HEK293T (cell line): ENCODE data around the gene PPM1N.

Experiments
- ARNT ChIP-seq: fragments of 450-650 bp; IDR thresholded peaks from 2 replicates; pipeline ENCODE4 v1.6.1; 2017; ENCODE audit warnings: mild to moderate bottlenecking
- BHLHE40 ChIP-seq: fragments of 450-650 bp; IDR thresholded peaks from 2 replicates; pipeline ENCODE4 v1.6.1; 2016; ENCODE audit warnings: mild to moderate bottlenecking, moderate library complexity, borderline replicate concordance
- CTBP1 ChIP-seq: fragments of 450-650 bp; IDR thresholded peaks from 2 replicates; pipeline ENCODE4 v1.6.1; 2016; ENCODE audit warnings: borderline replicate concordance
- FOXA1 ChIP-seq: fragments of 450-650 bp; IDR thresholded peaks from 2 replicates; pipeline ENCODE4 v1.6.1; 2016; ENCODE audit warnings: mild to moderate bottlenecking
- FOXK2 ChIP-seq: fragments of 450-650 bp; IDR thresholded peaks from 2 replicates; pipeline ENCODE4 v1.6.1; 2016; ENCODE audit warnings: mild to moderate bottlenecking
- FOXM1 ChIP-seq: fragments of 450-650 bp; IDR thresholded peaks from 2 replicates; pipeline ENCODE4 v1.6.1; 2017; ENCODE audit warnings: mild to moderate bottlenecking, borderline replicate concordance
- L3MBTL2 ChIP-seq: fragments of 450-650 bp; conservative IDR thresholded peaks from 2 replicates; pipeline ENCODE4 v1.6.1; 2016; ENCODE audit warnings: mild to moderate bottlenecking
- NFRKB ChIP-seq: fragments of 450-650 bp; IDR thresholded peaks from 2 replicates; pipeline ENCODE4 v1.6.1; 2016; ENCODE audit warnings: mild to moderate bottlenecking, moderate library complexity
- SP1 ChIP-seq: fragments of 450-650 bp; IDR thresholded peaks from 2 replicates; pipeline ENCODE4 v1.6.1; 2017
- SUZ12 ChIP-seq: fragments of 450-650 bp; IDR thresholded peaks from 2 replicates; pipeline ENCODE4 v1.6.1; 2016; ENCODE audit warnings: mild to moderate bottlenecking
- ZNF384 ChIP-seq: fragments of 450-650 bp; IDR thresholded peaks from 2 replicates; pipeline ENCODE4 v1.6.1; 2016

GRCh38 chr19:45497791-45498190 lies 452 bp upstream of the PPM1N start:
- TF ChIP-seq L3MBTL2 (no peak), ZNF384 (no peak), FOXM1 (no peak), ARNT (no peak), BHLHE40 (no peak), FOXA1 (no peak), SP1 (no peak), CTBP1 (no peak), SUZ12 (no peak), FOXK2 (no peak), NFRKB (no peak)
